Measurements from ENCODE around the gene WDR59. TPM values are rescaled to one million over a fixed set of nuclear protein-coding genes. Genes with fewer than 3 reads are reported as not detected.

Gene WDR59
- total and polyA plus RNA-seq, 2 donors (not counting 3 experiments of a cell fraction or from before 2014, with no cell fraction given) = 51.1 to 60.0 TPM

DNA sequence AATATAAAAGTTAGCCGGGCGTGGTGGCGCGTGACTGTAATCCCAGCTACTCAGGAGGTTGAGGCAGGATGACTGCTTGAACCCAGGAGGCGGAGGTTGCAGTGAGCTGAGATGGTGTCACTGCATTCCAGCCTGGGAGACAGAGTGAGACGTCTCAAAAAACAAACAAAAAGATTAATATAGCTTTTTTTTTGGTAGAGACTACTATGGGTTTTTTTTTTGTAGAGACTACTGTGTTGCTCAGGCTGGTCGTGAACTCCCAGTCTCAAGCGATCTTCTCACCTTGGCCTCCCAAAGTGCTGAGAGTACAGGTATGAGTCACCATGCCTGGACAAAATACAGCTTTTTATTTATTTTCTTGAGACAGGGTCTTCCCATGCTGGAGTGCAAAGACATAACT is 34.1 kb upstream of the WDR59 start:
- peaks cover 4% of the 10 kb centered on the region for H3K9me3 ChIP-seq (replicated peaks; ENCODE audit: control insufficient read depth, insufficient read depth, low read length)
- no peaks in the 10 kb centered on the region for H3K36me3 ChIP-seq (ENCODE audit: control insufficient read depth in 2 of 2, extremely low read depth in 1 of 2, insufficient read depth in 2 of 2, low read length in 2 of 2)
- H3K4me1 ChIP-seq (ENCODE audit: control insufficient read depth, extremely low read depth, insufficient read depth, low read length) = peaks cover 5% of the 10 kb centered on the region
- no peak overlapping the region for H2AFZ ChIP-seq (ENCODE audit: low read depth, low read length)
- H3K79me2 ChIP-seq (ENCODE audit: control insufficient read depth, insufficient read depth, low read length) = peaks cover 67% of the 10 kb centered on the region
- POLR2A ChIA-PET = no interaction called here
- no TSS peak for BruUV-seq (replicated peaks)
- H3K27me3 ChIP-seq (ENCODE audit: control insufficient read depth in 2 of 2, insufficient read depth in 2 of 2, low read length in 2 of 2) = no peaks in the 10 kb centered on the region
- no peaks in the 10 kb centered on the region for H4K20me1 ChIP-seq (replicated peaks; ENCODE audit: control insufficient read depth, extremely low read depth, insufficient read depth, low read length)
- no peaks in the 10 kb centered on the region for H3K9me1 ChIP-seq (replicated peaks; ENCODE audit: control insufficient read depth, extremely low read depth, insufficient read depth, low read length)
- intact Hi-C loops (cut with micrococcal nuclease) (no loop called here), dilution Hi-C loops (cut with MboI; ENCODE audit: extremely low pct_ligation_motif_present, low sequenced_read_pairs) (no loop called here)
- H3K4me3 ChIP-seq (replicated peaks in 1 of 3; ENCODE audit: insufficient read depth in 1 of 3, low read depth in 1 of 3, low read length in 3 of 3) = no peak overlapping the region
- CTCF ChIA-PET = interaction anchor here (1.0 to 1.8 kb wide), 3 partner anchors 18 to 92 kb away, joined by 3 to 7 read pairs (median 6); partner anchors contain the start of gene ZNRF1
- no peak overlapping the region for H3K27ac ChIP-seq (ENCODE audit: insufficient read depth, low read depth, low read length)
- H3K9ac ChIP-seq (replicated peaks; ENCODE audit: extremely low read depth, insufficient read depth, low read length) = no peak overlapping the region
- no peak overlapping the region for H3K4me2 ChIP-seq (ENCODE audit: insufficient read depth, low read length)
- DNase-seq (ENCODE audit: low read depth, low spot score) (no peak), FAIRE-seq (no peak)
- TF ChIP-seq, protein P1, sequence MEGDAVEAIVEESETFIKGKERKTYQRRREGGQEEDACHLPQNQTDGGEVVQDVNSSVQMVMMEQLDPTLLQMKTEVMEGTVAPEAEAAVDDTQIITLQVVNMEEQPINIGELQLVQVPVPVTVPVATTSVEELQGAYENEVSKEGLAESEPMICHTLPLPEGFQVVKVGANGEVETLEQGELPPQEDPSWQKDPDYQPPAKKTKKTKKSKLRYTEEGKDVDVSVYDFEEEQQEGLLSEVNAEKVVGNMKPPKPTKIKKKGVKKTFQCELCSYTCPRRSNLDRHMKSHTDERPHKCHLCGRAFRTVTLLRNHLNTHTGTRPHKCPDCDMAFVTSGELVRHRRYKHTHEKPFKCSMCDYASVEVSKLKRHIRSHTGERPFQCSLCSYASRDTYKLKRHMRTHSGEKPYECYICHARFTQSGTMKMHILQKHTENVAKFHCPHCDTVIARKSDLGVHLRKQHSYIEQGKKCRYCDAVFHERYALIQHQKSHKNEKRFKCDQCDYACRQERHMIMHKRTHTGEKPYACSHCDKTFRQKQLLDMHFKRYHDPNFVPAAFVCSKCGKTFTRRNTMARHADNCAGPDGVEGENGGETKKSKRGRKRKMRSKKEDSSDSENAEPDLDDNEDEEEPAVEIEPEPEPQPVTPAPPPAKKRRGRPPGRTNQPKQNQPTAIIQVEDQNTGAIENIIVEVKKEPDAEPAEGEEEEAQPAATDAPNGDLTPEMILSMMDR (IDR thresholded peaks at IDR 0.05; ENCODE audit: extremely low read depth in 1 of 2, insufficient read depth in 1 of 2, low read depth in 1 of 2, low read length in 2 of 2) = no peak
- TF ChIP-seq GATA2 (IDR thresholded peaks at IDR 0.05; ENCODE audit: insufficient read depth, insufficient read length, low read depth, low read length) (no peak), EZH2 (IDR thresholded peaks at IDR 0.05; ENCODE audit: borderline replicate concordance, low read depth, low read length, severe bottlenecking) (no peak)

- no peak for DNase-seq (ENCODE audit: low read depth, low spot score)
- Histone ChIP-seq H3K36me3 (ENCODE audit: control insufficient read depth in 2 of 2, extremely low read depth in 1 of 2, insufficient read depth in 2 of 2, low read length in 2 of 2) (no peaks in the 10 kb centered on the region), H3K79me2 (ENCODE audit: control insufficient read depth, insufficient read depth, low read length) (peaks cover 73% of the 10 kb centered on the region), H2AFZ (ENCODE audit: low read depth, low read length) (no peak overlapping the region), H3K27me3 (ENCODE audit: control insufficient read depth in 2 of 2, insufficient read depth in 2 of 2, low read length in 2 of 2) (no peaks in the 10 kb centered on the region), H3K9me3 (replicated peaks; ENCODE audit: control insufficient read depth, insufficient read depth, low read length) (peaks cover 4% of the 10 kb centered on the region), H3K9me1 (replicated peaks; ENCODE audit: control insufficient read depth, extremely low read depth, insufficient read depth, low read length) (no peaks in the 10 kb centered on the region), H3K9ac (replicated peaks; ENCODE audit: extremely low read depth, insufficient read depth, low read length) (no peak overlapping the region), H4K20me1 (replicated peaks; ENCODE audit: control insufficient read depth, extremely low read depth, insufficient read depth, low read length) (no peaks in the 10 kb centered on the region), H3K27ac (ENCODE audit: insufficient read depth, low read depth, low read length) (no peak overlapping the region), H3K4me2 (ENCODE audit: insufficient read depth, low read length) (no peak overlapping the region), H3K4me1 (ENCODE audit: control insufficient read depth, extremely low read depth, insufficient read depth, low read length) (peaks cover 14% of the 10 kb centered on the region), H3K4me3 (replicated peaks in 1 of 3; ENCODE audit: insufficient read depth in 1 of 3, low read depth in 1 of 3, low read length in 3 of 3) (no peak overlapping the region)
- TF ChIP-seq, protein P1 (IDR thresholded peaks at IDR 0.05; ENCODE audit: extremely low read depth in 1 of 2, insufficient read depth in 1 of 2, low read depth in 1 of 2, low read length in 2 of 2) = no peak
- TF ChIP-seq EZH2 (IDR thresholded peaks at IDR 0.05; ENCODE audit: borderline replicate concordance, low read depth, low read length, severe bottlenecking) = no peak
- no peak for TF ChIP-seq MAX (IDR thresholded peaks at IDR 0.05; ENCODE audit: insufficient read depth, insufficient read length)
- TF ChIP-seq MYC (IDR thresholded peaks at IDR 0.05; ENCODE audit: low read depth, low read length) = no peak
- TF ChIP-seq GATA2 (IDR thresholded peaks at IDR 0.05; ENCODE audit: insufficient read depth, insufficient read length, low read depth, low read length) = no peak
- no peak for TF ChIP-seq POLR2AphosphoS5 (IDR thresholded peaks at IDR 0.05; ENCODE audit: insufficient read depth, low read depth, low read length)
- TF ChIP-seq JUN (IDR thresholded peaks at IDR 0.05; ENCODE audit: borderline replicate concordance, insufficient read depth, insufficient read length, low read depth) = no peak
- no peak for TF ChIP-seq POLR2A (IDR thresholded peaks at IDR 0.05; ENCODE audit: low read depth, low read length)
- TF ChIP-seq FOS (IDR thresholded peaks at IDR 0.05; ENCODE audit: borderline replicate concordance, insufficient read depth, low read length) = no peak
- dilution Hi-C loops (cut with MboI; ENCODE audit: extremely low pct_ligation_motif_present, low sequenced_read_pairs) (no loop called here), intact Hi-C loops (cut with micrococcal nuclease) (no loop called here)
- ChIA-PET CTCF (interaction anchor here (0.9 to 1.4 kb wide), 4 partner anchors 9 to 93 kb away, joined by 3 read pairs; partner anchors contain the start of gene ZNRF1), POLR2A (no interaction called here)
- BruUV-seq (replicated peaks) = no TSS peak
- no peak for FAIRE-seq
Observed at GRCh38 chr16:75017670-75018525, 33.0 kb upstream of the WDR59 start.
